Skin of body (tissue), 2 donors: Measurements from ENCODE around the gene PNPO. TPM values are rescaled to one million over a fixed set of nuclear protein-coding genes. Genes with fewer than 3 reads are reported as not detected.
"Not testable (repeated sequence)": the region's sequence is repeated elsewhere in the genome, so short reads cannot be mapped to it uniquely, and the experiment has no call there.

ENCODE experiments used
- DNase-seq: peaks from one replicate; lab custom pipeline; 2025; lab: John Stamatoyannopoulos, UW
- total RNA-seq: library from RNA; depleted of rRNA; stranded (reverse); fragments of >200 nt; gene quantifications from one replicate; pipeline ENCODE4 v1.2.3, GENCODE V29; 2014

PNPO gene
- total RNA-seq, 1 donor from 2014 or later: 8.1 TPM

GRCh38 chr17:47917581-47917980, 23.8 kb upstream of the PNPO start:
- DNase-seq: no peak

- no peak for DNase-seq
Observed at GRCh38 chr17:47918006-47918405, 23.4 kb upstream of the PNPO start.

- no peak for DNase-seq
Observed at GRCh38 chr17:47918991-47919390, 22.4 kb upstream of the PNPO start.

- DNase-seq: not testable (repeated sequence)
Observed at GRCh38 chr17:47919889-47920288, 21.5 kb upstream of the PNPO start.

- no peak for DNase-seq
Observed at GRCh38 chr17:47924785-47925677, 16.3 kb upstream of the PNPO start.

- DNase-seq: no peak
Observed at GRCh38 chr17:47925678-47925988, 15.7 kb upstream of the PNPO start.

GRCh38 chr17:47927821-47928400, 13.5 kb upstream of the PNPO start:
- no peak for DNase-seq

- no peak for DNase-seq
Observed at GRCh38 chr17:47928415-47928814, 13.0 kb upstream of the PNPO start.

GRCh38 chr17:47929218-47930000, 12.0 kb upstream of the PNPO start:
- DNase-seq: no peak

GRCh38 chr17:47931848-47932247, 9.5 kb upstream of the PNPO start:
- DNase-seq: no peak

- DNase-seq: no peak
Observed at GRCh38 chr17:47934856-47935255, 6.5 kb upstream of the PNPO start.

- not testable (repeated sequence) for DNase-seq
Observed at GRCh38 chr17:47935468-47935867, 5.9 kb upstream of the PNPO start.

- DNase-seq: no peak
Observed at GRCh38 chr17:47935961-47936360, 5.4 kb upstream of the PNPO start.

GRCh38 chr17:47937941-47938340, 3.4 kb upstream of the PNPO start:
- no peak for DNase-seq

- DNase-seq: no peak
Observed at GRCh38 chr17:47942096-47942510, 732 bp downstream of the PNPO start.

- no peak for DNase-seq
Observed at GRCh38 chr17:47942568-47942967, 1.2 kb downstream of the PNPO start.

GRCh38 chr17:47945080-47945479, 3.7 kb downstream of the PNPO start:
- DNase-seq: no peak

- no peak for DNase-seq
Observed at GRCh38 chr17:47945529-47946508, 4.4 kb downstream of the PNPO start.

GRCh38 chr17:47946516-47946915, 5.1 kb downstream of the PNPO start:
- DNase-seq: no peak

- no peak for DNase-seq
Observed at GRCh38 chr17:47946929-47947397, 5.6 kb downstream of the PNPO start.

- DNase-seq: no peak
Observed at GRCh38 chr17:47948706-47949196, 7.4 kb downstream of the PNPO start.
